Forelimb muscle (tissue), 1 donor: ENCODE measurements around the gene TNFRSF8. TPM values are rescaled to one million over a fixed set of nuclear protein-coding genes. Genes with fewer than 3 reads are reported as not detected.

Experiments
- DNase-seq: peaks from one replicate; pipeline ENCODE4 v3.0.0-alpha.2; 2013; ENCODE audit warnings: low read depth
- polyA plus RNA-seq: library from polyadenylated mRNA; unstranded; fragments of 120-200 nt; gene quantifications from one replicate; pipeline ENCODE4 v1.2.1, GENCODE V29; 2013; ENCODE audit not compliant: insufficient read length

Gene TNFRSF8
- polyA plus RNA-seq, 1 donor = 0.22 TPM

- no peak for DNase-seq
Measured at GRCh38 chr1:12155328-12155727, 92.2 kb downstream of the TNFRSF8 start.

- DNase-seq = no peak
Measured at GRCh38 chr1:12157366-12158231, 94.5 kb downstream of the TNFRSF8 start.

GRCh38 chr1:12158357-12159092 lies 95.4 kb downstream of the TNFRSF8 start:
- DNase-seq = no peak

GRCh38 chr1:12159816-12160215 lies 96.7 kb downstream of the TNFRSF8 start:
- no peak for DNase-seq

- no peak for DNase-seq
Measured at GRCh38 chr1:12161324-12161661, 98.2 kb downstream of the TNFRSF8 start.

DNA sequence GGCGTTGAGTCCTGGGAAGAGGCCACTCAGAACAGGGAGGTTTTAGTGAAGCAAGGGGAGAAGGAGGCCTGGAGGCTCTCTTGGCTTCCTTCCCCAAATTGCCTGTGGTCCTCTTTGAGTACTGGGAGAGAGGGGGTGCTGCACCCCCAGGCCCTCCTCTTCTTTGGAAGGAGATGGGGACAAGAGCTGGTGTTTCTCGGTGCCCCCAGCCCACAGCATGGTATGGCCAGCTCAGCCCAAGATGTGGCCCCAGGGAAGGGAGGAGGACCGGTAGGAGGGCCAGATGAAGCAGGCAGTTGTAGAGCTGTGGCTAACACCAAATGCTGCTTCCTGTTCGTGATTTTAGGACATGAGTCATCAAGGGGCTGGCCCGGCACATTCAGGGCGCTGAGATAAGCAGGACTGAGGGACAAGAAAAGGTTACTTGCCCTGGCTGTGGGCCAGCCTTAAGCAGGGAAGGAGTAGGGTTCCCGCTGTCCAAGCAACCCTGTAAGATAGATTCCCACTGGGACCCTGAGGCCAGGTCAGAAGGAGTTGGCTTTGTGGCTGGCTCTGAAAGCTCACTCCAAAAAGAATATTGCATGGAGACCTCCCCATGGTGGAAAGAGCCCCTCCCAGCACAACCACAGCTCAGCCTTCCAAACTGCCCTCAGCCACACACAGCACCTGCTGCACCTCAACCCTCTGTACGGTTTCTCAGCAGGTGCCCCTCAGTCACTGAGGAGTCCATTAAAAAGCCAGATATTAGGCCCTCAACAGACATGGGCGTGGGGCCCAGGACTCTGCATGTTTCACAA lies 98.8 kb downstream of the TNFRSF8 start:
- no peak for DNase-seq

DNA sequence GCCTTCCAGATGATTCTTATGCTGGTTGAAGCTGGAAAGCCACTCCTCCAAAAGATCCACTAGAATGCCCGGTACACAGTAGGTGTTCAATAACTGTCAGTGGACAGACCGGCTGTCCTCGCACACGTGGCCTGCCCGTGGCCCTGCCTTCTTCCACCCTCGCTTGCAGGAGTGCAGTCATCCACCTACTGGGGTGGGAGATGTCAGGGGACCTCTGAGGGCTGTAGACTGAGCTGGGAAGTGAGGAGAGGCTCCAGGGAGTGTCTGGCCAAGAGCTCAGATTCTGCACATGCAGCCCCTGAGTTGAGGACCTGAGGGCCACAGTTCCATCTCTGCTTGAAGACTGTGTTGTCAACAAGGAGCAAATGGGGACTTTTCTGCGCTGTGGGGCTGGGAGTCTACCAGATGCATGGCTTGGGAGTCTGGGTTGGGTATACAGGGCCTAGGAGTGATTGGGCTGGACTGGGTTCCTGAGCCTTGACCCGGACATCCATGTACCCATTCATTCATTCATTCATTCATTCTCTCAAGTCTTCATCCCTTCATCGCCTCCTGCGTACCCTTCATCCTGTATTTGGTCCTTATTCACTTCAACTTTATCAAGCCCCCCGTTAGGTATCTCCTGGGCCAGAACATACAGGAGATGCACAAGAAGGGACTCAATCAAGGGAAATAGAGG lies 99.5 kb downstream of the TNFRSF8 start:
- no peak for DNase-seq

DNA sequence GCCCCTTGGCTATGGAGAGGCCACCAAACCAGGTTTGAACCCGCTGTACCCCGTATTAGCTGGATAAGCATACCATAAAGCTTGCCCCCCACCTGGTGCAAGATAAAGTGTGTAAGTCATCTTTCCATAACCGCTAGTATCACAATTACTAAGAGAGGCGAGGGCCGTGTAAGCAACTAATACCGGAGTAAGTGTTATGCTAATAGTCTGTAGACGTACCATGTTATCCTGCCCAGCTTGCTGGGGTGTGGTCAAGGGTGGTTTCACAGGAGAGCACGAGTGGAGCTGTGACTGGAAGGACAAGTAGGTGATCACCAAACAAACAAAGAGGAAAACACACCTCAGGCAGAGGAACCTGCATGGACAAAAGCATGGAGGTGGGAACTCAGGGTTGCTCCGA lies 100.1 kb downstream of the TNFRSF8 start:
- DNase-seq = no peak

- no peak for DNase-seq
Measured at GRCh38 chr1:12164210-12164609, 101.1 kb downstream of the TNFRSF8 start.

- no peak for DNase-seq
Measured at GRCh38 chr1:12165342-12165741, 102.2 kb downstream of the TNFRSF8 start.

DNA sequence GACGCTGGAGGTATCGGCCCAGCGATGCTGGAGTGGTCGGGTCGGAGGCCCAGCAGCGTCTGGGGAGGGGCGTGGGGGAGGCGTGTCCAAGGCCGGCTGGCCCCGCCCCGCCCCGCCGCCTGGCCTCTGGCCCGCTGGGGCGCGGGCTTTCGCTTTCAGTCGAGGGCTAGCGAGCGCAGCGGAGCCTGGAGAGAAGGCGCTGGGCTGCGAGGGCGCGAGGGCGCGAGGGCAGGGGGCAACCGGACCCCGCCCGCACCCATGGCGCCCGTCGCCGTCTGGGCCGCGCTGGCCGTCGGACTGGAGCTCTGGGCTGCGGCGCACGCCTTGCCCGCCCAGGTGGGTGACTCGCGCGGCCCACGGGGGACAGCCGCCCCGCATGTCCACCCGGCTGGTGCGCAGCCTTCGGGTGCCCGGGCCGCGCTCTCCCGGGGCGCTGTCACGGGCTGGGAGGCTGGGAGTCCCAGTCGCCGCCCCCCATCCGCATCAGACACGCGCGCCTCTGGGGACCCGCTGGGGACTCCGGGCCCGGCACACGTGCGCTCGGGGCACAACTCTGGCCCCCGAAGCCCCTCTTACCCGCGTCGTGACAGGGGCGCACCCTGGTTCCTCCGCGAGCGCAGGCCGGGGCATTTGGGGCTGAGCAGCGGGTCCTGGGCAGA lies 103.9 kb downstream of the TNFRSF8 start, which contains the start of gene TNFRSF1B:
TNFRSF1B (plus strand) TSS at position 158 of the 659 bp plus-strand sequence; CDS start at position 259, 101 bp downstream.
- DNase-seq = no peak

DNA sequence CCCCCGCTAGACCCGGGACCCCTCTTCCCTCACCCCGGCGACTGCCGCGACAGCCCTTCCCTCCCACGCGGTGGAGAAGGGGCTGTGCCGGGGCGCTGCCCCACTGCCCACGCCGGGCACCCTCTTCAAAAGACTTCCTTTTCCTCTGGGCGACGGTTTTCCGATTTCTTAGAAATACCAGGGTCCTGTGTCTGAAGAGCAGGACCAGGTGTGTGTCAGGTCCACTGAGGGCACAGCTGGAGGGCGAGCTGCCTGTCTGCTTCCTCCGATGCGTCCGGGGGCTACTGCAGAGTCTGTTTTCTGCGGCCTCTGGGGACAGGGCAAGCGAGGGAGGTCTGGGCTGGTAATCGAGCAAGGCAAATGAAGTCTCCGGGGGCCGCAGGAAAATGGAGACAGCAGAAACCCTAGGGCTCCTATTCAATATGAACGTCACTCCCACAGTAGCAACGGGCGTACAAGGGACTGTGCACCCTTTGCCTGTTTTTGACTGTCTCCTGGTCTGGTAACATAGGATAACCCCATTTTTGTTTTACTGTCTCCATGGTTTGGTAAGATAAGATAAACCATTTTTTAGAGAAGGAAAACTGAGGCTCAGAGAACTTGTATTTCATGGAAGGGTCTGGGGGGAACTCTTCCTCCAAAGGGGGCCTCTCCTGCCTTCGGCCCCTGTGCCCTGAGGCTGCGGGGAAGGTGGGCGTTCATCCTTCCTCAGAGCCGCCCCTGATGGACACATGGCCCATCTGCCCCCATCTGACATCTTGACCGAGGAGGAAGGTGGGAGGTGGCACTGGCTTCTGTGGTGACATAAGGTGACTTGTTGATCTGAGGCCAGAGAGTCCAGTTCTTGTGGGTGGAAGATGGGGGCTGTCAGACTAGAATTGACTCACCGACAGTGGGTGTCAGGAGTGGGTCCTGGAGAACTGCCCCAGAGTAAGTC lies 104.7 kb downstream of the TNFRSF8 start:
- DNase-seq = no peak

- no peak for DNase-seq
Measured at GRCh38 chr1:12168451-12169160, 105.5 kb downstream of the TNFRSF8 start.

GRCh38 chr1:12169442-12170135 lies 106.5 kb downstream of the TNFRSF8 start:
- DNase-seq = no peak

GRCh38 chr1:12170263-12170671 lies 107.2 kb downstream of the TNFRSF8 start:
- no peak for DNase-seq

- DNase-seq = no peak
Measured at GRCh38 chr1:12171206-12172041, 108.3 kb downstream of the TNFRSF8 start.

DNA sequence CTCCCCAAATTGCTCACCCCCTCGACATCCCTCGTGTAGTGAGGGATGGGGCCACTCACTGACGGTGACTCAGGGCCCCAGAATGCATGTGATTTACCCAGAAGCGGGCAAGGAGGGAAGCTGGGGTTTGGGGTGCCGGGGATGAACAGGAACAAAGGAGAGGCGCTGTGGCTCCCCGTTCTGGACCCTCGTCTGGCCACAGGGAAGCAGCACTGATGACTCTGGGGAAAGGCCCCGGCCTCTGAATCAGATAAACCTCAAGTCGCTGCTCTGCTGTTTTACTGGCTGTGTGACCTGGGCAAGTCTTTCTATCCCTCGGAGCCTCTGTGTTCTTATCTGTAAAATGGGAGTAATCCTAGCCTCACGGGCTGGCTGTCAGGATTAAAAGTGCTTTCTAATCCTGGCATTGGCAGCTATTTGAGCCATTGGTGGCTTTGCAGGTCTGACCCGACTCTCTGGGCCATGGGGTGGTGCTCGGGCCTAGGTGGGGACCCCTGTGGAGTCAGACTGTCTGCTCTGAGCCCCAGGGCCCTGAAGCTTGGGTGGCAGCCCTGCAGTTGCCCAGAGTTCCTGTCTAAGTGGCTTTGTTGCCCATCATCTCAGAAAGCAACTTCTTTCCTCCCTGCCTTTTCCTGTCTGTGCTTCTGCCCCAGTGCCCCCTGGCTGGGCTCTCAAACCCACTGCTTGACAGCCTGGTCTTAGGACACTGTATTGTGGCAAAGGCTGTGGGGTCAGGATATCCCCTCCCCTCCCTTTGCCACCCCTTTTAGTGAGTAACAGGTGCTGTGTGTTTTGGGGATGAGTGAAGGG lies 109.1 kb downstream of the TNFRSF8 start:
- no peak for DNase-seq
